ENCODE data around the gene CHL1.

Gene CHL1

GRCh38 chr3:217948-218347 lies 21.4 kb downstream of the CHL1 start:
- TF ChIP-seq CTCF (IDR thresholded peaks at IDR 0.05; ENCODE audit: insufficient read depth, missing control alignments): no peak
- FAIRE-seq (no peak), DNase-seq (ENCODE audit: insufficient read length, low spot score) (no peak)

DNA sequence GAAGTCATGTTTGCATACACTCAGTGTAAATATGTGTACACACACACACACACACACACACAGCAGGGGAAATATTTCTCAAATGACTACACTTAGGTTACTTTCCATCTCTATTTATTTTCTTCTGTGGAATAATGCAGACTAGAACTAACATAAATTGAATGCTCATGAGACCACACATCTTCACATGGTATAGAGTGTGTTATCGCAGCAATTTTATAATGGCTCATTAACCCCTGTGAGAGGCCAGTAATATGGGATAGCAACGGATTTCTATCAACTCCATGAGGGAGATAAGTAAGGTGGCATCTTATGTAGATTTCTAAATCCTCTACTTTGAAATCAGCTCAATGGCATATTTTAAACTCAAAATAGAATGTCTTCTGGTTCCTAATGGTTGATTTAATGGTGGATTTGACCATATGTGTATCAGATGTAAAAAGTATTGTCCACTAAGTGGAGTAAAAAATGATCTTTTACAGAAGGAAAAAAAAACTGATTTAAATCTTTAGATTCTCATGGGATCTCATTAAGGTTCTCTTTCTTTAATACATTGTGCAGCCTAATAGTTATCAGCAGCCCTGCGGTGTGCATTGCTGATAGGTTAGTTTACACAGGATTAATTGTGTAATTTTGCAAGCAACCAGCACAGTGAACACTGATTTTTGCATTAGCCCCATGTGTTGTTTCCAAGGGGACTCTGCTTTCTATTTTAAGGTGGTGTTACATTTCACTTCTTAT lies 32.0 kb downstream of the CHL1 start:
- FAIRE-seq: no peak
- no peak for DNase-seq (ENCODE audit: insufficient read length, low spot score)
- TF ChIP-seq CTCF (IDR thresholded peaks at IDR 0.05; ENCODE audit: insufficient read depth, missing control alignments): no peak

DNA sequence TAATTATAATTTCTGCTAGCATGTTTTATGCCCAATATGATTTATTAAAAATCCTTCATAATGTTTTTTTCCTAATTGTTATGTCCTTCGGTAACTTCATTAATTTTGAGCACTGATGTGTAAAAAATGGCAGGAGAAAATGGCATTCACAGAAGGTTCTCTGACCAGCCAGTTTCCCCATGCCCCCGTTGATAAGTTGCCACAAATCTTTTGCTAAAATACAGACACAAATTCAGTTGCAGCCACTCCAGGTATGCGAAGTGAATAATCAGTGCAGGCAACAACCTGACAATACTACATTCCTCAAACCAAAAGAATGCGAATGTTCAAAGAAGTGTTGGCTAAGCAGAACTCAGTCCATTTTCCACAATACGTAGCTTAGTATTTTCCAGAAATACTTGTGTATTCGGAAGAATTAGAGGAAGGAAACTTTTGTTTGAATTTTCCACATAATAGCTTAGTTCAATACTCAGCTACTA lies 32.7 kb downstream of the CHL1 start:
- no peak for FAIRE-seq
- no peak for TF ChIP-seq CTCF (IDR thresholded peaks at IDR 0.05; ENCODE audit: insufficient read depth, missing control alignments)
- DNase-seq (ENCODE audit: insufficient read length, low spot score): no peak

GRCh38 chr3:236881-237280 lies 40.3 kb downstream of the CHL1 start:
- FAIRE-seq (no peak), DNase-seq (ENCODE audit: insufficient read length, low spot score) (no peak)
- no peak for TF ChIP-seq CTCF (IDR thresholded peaks at IDR 0.05; ENCODE audit: insufficient read depth, missing control alignments)

- DNase-seq (ENCODE audit: insufficient read length, low spot score) (no peak), FAIRE-seq (no peak)
- no peak for TF ChIP-seq CTCF (IDR thresholded peaks at IDR 0.05; ENCODE audit: insufficient read depth, missing control alignments)
These were observed 46.2 kb downstream of the CHL1 start for GRCh38 chr3:242602-243355.

DNA sequence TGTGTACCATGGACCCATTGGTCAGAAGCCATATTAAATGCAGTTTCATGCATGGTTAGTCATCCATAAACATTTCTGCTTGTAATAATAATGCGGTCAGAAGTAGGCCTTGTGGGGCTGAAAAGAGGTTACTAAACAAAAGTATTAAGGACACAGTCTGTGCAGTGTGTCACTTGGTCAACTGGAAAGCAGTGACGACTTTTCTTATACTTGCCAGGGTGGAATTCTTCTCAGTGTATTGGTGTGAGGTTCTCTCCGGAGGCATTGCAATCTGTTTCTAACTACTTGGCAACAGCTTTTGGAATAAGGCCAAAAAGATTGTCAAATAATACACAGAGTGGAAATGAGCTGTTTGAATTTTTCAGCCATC lies 46.8 kb downstream of the CHL1 start:
- DNase-seq (ENCODE audit: insufficient read length, low spot score): no peak
- FAIRE-seq: no peak
- TF ChIP-seq CTCF (IDR thresholded peaks at IDR 0.05; ENCODE audit: insufficient read depth, missing control alignments): no peak

- TF ChIP-seq CTCF (IDR thresholded peaks at IDR 0.05; ENCODE audit: insufficient read depth, missing control alignments): no peak
- DNase-seq (ENCODE audit: insufficient read length, low spot score): no peak
- no peak for FAIRE-seq
These were observed 47.5 kb downstream of the CHL1 start for GRCh38 chr3:244041-244440.

Data from D721Med (cell line).